Mesothelial cell of epicardium (in vitro differentiated cells): ENCODE measurements around the gene FAM200B. TPM values are rescaled to one million over a fixed set of nuclear protein-coding genes. Genes with fewer than 3 reads are reported as not detected.

Source experiments
- DNase-seq, 2 experiments: peaks; one replicate each; pipeline ENCODE4 v3.0.0; 2021; ENCODE audit warnings: low spot score in 2 of 2; ENCODE audit not compliant: unreplicated experiment in 2 of 2
- H3K27ac Mint-ChIP-seq: 2 replicates; pipeline ENCODE4 v1.8.0; 2021; ENCODE audit warnings: mixed read lengths
- H3K27me3 Mint-ChIP-seq: 2 replicates; pipeline ENCODE4 v1.8.0; 2021; ENCODE audit warnings: low read depth, mixed read lengths
- H3K36me3 Mint-ChIP-seq: 2 replicates; pipeline ENCODE4 v1.8.0; 2021; ENCODE audit warnings: mixed read lengths
- H3K4me1 Mint-ChIP-seq: 2 replicates; pipeline ENCODE4 v1.8.0; 2021; ENCODE audit warnings: mixed read lengths
- H3K4me3 Mint-ChIP-seq: 2 replicates; pipeline ENCODE4 v1.8.0; 2021; ENCODE audit warnings: mild to moderate bottlenecking, moderate library complexity, mixed read lengths
- H3K9me3 Mint-ChIP-seq: 2 replicates; pipeline ENCODE4 v1.8.0; 2021; ENCODE audit warnings: mixed read lengths
- total RNA-seq: library from RNA; stranded (reverse); gene quantifications from 3 replicates; pipeline ENCODE4 v1.2.1, GENCODE V29; 2021
- TF ChIP-seq, protein P1 (sequence below): fragments of 200-600 bp; sonication (generic); IDR thresholded peaks from one replicate; pipeline ENCODE4 v1.5.0; 2021; ENCODE audit warnings: antibody characterized with exemption; ENCODE audit not compliant: unreplicated experiment

Gene FAM200B
- total RNA-seq, 1 donor from 2014 or later: 32.0 TPM

DNA sequence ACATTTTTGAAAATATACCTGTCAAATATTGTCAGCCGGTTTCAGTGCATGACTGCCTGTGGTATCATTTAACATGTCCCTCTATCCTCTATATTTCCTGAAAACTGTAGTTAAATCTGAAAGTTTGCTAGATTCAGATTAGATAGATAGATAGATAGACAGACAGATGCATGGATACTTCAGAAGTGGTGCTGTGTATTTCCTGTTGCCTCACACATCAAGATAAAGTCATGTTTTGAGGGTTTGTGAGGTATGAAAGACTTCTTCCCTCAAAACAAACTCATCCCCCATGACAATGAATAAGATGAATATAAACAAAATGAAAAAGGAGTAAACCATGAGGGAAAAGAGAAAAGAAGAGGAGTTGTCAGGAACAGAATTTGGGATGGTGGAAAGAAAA, 15.2 kb downstream of the FAM200B start:
- peaks cover 20% of the 10 kb centered on the region for H3K9me3 Mint-ChIP-seq
- H3K27ac Mint-ChIP-seq: no peak overlapping the region
- no peak overlapping the region for H3K4me3 Mint-ChIP-seq
- H3K4me1 Mint-ChIP-seq: no peaks in the 10 kb centered on the region
- H3K27me3 Mint-ChIP-seq: no peaks in the 10 kb centered on the region
- no peak for DNase-seq
- H3K36me3 Mint-ChIP-seq: peaks cover 4% of the 10 kb centered on the region
- TF ChIP-seq, protein P1, sequence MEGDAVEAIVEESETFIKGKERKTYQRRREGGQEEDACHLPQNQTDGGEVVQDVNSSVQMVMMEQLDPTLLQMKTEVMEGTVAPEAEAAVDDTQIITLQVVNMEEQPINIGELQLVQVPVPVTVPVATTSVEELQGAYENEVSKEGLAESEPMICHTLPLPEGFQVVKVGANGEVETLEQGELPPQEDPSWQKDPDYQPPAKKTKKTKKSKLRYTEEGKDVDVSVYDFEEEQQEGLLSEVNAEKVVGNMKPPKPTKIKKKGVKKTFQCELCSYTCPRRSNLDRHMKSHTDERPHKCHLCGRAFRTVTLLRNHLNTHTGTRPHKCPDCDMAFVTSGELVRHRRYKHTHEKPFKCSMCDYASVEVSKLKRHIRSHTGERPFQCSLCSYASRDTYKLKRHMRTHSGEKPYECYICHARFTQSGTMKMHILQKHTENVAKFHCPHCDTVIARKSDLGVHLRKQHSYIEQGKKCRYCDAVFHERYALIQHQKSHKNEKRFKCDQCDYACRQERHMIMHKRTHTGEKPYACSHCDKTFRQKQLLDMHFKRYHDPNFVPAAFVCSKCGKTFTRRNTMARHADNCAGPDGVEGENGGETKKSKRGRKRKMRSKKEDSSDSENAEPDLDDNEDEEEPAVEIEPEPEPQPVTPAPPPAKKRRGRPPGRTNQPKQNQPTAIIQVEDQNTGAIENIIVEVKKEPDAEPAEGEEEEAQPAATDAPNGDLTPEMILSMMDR: no peak

DNA sequence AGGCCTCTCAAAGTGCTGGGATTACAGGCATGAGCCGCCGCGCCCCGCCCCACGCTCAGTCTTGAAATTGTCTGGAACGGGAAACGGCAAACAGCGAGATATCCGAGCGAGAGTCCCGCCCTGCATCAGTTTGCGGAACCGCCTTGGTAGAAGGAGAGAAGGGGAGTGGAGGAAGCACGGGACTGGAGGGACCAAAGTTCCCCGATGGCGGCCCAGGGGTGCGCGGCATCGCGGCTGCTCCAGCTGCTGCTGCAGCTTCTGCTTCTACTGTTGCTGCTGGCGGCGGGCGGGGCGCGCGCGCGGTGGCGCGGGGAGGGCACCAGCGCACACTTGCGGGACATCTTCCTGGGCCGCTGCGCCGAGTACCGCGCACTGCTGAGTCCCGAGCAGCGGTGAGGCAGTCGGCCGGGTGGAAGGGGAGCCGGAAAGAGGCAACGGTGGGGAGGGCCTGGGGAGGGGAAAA, 21.3 kb downstream of the FAM200B start, which contains the start of gene BST1:
BST1 (plus strand) TSS at position 125 of the 463 bp plus-strand sequence; CDS start at position 205, 80 bp downstream.
- no peak within 1 kb of the TSS for H3K4me3 Mint-ChIP-seq
- no peak within 1 kb of the TSS for H3K27ac Mint-ChIP-seq
- peaks cover 7% of the 10 kb centered on the region for H3K9me3 Mint-ChIP-seq
- peaks cover 11% of the 10 kb centered on the region for H3K4me1 Mint-ChIP-seq
- H3K27me3 Mint-ChIP-seq: no peaks in the 10 kb centered on the region
- no peak for DNase-seq
- TF ChIP-seq, protein P1: no peak
- H3K36me3 Mint-ChIP-seq: no peaks in the 10 kb centered on the region

DNA sequence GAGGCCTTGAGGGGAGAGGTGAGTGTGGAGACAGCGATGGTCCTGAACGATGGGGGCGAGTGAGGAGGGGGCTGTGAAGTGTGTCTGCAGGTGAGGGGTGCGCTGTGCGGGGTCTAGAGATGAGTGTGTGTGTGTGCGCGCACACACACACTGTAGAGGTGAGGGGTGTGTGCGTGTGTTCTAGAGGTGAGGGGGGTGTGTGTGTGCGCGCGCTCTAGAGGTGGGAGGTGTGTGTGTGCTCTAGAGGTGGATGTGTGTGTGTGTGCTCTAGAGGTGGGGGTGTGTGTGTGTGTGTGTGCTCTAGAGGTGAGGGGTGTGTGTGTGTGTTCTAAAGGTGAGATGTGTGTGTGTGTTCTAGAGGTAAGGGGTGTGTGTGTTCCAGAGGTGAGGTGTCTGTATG, 21.8 kb downstream of the FAM200B start:
- H3K9me3 Mint-ChIP-seq: peaks cover 7% of the 10 kb centered on the region
- peaks cover 11% of the 10 kb centered on the region for H3K4me1 Mint-ChIP-seq
- H3K36me3 Mint-ChIP-seq: no peaks in the 10 kb centered on the region
- no peak overlapping the region for H3K4me3 Mint-ChIP-seq
- no peak overlapping the region for H3K27ac Mint-ChIP-seq
- no peaks in the 10 kb centered on the region for H3K27me3 Mint-ChIP-seq
- no peak for DNase-seq
- TF ChIP-seq, protein P1: no peak

DNA sequence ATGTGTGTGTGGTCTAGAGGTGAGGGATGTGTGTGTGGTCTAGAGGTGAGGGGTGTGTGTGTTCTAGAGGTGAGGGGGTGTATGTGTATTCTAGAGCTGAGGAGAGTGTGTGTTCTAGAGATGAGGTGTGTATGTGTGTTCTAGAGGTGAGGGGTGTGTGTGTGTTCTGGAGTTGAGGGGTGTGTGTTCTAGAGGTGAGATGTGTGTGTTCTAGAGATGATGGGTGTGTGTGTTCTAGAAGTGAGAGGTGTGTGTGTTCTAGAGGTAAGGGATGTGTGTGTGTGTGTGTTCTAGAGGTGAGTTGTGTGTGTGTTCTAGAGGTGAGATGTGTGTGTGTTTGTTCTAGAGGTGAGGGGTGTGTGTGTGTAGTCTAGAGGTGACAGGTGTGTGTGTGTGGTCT, 22.5 kb downstream of the FAM200B start:
- Mint-ChIP-seq H3K27me3 (no peaks in the 10 kb centered on the region), H3K9me3 (peaks cover 3% of the 10 kb centered on the region), H3K4me1 (peaks cover 11% of the 10 kb centered on the region), H3K4me3 (no peak overlapping the region), H3K27ac (no peak overlapping the region), H3K36me3 (no peaks in the 10 kb centered on the region)
- DNase-seq: no peak
- TF ChIP-seq, protein P1: no peak

DNA sequence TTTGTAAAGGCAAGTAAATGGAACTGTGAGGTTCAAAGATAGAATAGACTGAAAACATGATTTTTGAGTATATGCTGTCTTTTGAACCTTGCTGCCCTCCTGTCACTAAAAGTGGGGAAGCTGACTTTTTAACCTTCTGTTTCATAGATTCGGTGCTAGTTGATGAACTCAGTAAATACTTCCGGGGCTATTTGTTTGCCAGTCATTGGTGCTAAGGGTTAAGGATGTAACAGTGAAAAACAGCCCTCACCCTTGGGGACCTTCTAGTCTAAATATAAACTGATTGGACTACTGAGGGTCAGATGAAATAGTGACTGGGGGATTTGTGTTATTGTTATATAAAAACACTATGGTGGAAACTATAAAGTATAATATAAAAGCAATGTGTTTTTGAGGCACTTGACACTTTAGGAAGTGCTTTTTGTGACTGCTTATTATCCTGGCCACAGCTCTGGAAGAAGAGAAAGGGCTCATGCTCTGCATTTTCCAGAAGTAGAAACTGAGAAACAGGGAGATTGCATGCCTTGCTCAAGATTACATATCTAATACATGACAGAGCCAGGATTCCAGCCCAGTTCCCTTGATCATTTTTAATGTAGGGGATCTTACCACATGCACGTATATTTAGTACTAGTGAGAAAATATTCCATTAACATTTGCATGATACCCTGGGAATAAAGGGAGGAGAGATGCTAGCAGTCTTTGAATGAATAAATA, 25.2 kb downstream of the FAM200B start:
- H3K9me3 Mint-ChIP-seq: no peaks in the 10 kb centered on the region
- no peaks in the 10 kb centered on the region for H3K36me3 Mint-ChIP-seq
- DNase-seq: no peak
- TF ChIP-seq, protein P1: no peak
- no peaks in the 10 kb centered on the region for H3K27me3 Mint-ChIP-seq
- H3K4me3 Mint-ChIP-seq: no peak overlapping the region
- peaks cover 11% of the 10 kb centered on the region for H3K4me1 Mint-ChIP-seq
- no peak overlapping the region for H3K27ac Mint-ChIP-seq
